HG02943 (cell line): Measurements from ENCODE around the gene STXBP1.
"Not testable (repeated sequence)": the region's sequence is repeated elsewhere in the genome, so short reads cannot be mapped to it uniquely, and the experiment has no call there.

Experiments used
- ATAC-seq: cut with Tn5 transposase; IDR thresholded peaks from one replicate; pipeline ENCODE4 v1.9.1; 2021; ENCODE audit warnings: mild to moderate bottlenecking, low read depth, moderate library complexity; ENCODE audit not compliant: unreplicated experiment

Gene STXBP1

DNA sequence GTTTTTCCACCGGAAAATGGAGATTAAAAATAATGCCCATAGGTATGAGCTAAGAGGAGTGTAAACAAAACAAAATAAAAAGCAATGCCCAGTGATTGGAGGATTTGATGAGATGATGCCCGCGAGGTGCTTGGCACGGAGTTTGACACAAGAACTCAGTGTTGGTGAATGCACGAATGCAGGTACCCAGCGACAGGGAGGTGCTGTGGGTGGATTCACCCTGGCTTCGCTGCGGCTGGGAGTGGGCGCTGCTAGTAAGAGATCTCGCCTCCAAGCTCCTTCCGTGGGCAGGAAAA lies 526 bp upstream of the STXBP1 start:
- peak; percentile 23 for ATAC-seq

GRCh38 chr9:127612939-127613582 lies 984 bp downstream of the STXBP1 start:
- no peak for ATAC-seq

DNA sequence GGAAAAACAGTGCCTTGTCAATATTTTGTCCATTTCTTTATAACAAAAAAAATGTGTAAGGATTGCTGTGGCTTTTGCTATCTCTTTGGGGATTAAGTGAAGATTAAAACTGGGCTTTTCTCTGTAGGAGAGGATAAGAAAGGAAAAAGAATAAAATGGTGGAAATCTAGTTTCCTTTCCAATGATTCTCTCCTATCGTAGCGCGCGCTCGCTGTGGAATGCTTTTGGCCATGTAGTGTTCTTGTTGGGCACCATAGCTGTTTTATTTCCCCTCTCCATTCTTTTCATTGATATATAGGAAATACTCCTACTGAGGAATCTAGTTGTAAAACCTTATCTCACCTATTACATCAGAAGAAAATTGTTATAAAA lies 1.5 kb downstream of the STXBP1 start:
- ATAC-seq, result no peak

DNA sequence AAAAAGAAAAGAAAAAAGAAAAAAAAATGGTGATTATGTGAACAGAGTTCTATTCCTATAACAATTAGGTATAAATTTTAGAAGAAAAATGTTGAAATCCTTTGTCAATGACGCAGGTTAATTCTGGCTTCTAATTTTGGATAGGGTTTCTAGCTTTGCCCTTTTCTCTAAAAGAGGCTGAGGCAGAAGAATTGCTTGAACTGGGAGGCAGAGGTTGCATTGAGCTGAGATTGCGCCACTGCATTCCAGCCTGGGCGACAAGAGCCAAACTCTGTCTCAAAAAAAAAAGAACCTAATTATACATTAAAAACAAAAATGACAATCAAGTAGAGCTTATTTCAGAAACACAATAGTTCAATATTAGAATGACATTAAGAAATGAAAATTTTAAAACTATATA lies 2.9 kb downstream of the STXBP1 start:
- no peak for ATAC-seq

DNA sequence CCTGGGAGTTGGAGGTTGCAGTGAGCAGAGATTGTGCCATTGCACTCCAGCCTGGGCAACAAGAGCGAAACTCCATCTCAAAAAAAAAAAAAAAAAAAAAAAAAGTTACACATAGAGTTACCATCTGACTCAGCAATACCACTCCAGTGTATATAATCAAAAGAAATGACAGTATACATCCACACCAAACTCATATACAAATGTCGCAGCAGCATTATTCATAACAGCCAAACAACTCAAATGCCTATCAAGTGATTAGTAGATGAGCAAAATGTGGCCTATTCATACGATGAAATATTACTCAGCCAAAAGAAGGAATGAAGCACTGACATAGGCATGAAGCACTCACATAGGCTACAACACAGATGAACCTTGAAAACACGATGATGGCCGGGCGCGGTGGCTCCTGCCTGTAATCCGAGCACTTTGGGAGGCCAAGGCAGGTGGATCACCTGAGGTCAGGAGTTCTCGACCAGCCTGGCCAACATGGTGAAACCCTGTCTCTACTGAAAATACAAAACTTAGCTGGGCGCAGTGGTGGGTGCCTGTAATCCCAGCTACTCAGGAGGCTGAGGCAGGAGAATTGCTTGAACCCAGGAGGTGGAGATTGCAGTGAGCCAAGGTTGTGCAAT lies 9.4 kb downstream of the STXBP1 start:
- ATAC-seq, result not testable (repeated sequence)

DNA sequence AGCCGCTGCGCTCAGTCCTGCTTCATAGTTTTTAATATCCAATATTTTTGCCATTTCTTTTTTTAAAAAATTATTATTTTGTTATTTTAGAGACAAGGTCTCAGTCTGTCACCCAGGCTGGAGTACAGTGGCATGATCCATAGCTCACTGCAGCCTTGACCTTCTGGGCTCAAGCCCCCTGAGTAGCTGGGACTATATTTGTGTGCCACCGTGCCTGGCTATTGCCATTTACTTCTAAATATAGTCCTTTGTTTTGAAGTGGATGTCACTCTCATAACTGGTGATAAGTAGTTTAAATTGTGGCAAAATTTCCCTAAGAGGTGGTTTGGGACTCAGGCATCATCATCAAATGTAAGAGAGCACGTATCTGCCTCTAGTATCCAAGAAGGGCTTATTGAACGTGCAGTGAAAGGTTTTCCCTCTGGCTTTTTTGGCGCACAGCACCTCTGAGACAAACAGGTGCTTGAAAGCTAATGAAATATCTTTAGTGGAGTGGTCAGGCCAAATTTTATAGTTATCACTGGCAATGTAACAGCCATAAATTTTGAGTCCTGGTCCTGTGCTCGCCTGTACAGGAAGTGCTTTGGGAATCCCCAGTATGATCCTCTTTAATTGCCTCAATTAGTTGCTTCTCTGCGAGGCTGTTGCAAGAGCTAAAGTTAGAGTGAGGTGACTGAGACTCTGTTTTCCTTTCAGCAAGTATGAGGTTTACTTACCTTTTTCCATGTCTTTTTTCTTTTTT lies 14.8 kb downstream of the STXBP1 start:
- no peak for ATAC-seq

GRCh38 chr9:127627494-127627855 lies 15.4 kb downstream of the STXBP1 start:
- no peak for ATAC-seq

- ATAC-seq, result no peak
These were observed 16.8 kb downstream of the STXBP1 start for GRCh38 chr9:127628758-127629467.

- ATAC-seq, result no peak
These were observed 17.5 kb downstream of the STXBP1 start for GRCh38 chr9:127629468-127630081.

- no peak for ATAC-seq
These were observed 21.3 kb downstream of the STXBP1 start for GRCh38 chr9:127633216-127633862.

DNA sequence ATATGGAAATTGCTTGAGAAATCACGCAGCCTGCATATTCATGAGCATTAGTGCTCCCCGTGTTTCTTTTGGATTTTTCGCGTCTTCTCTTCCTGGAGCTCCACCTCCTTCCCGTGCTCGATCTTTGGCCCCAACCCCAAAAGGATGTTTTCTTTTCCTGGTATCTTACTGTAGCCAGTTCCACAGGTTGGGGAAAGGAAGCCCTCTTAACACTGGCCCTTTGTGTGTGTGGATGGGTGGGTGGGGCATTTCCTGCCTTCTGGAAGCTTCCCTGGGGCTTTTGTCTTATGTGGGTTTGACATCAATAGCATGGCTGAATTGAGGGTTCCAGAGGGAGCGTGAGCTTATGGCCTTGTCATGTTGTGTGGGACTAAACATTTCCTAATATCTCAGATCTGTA lies 21.9 kb downstream of the STXBP1 start:
- ATAC-seq, result no peak

GRCh38 chr9:127634698-127635097 lies 22.6 kb downstream of the STXBP1 start:
- no peak for ATAC-seq

GRCh38 chr9:127635201-127635735 lies 23.2 kb downstream of the STXBP1 start:
- ATAC-seq, result no peak

DNA sequence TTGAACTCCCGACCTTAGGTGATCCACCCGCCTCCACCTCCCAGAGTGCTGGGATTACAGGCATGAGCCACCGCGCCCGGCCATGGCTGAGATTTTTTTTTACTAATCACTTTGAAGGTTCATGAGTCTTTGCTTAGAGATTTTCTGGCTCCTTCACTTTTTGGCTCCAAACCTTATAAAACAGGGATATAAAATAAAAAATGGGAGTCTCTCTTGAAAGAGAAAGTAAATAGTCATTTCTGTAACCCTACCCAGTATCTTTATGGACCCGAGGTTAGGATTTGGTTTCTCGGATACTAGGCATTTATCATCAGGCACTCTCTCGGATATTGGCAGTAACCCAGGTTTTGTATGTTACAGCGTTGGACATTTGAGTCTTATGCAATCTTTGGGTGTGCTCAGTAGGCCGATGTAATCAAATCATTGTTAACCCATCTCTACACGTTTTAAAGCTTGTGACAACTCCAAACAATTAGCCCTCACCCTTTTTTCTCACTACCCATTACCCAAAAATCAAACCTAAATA lies 25.3 kb downstream of the STXBP1 start:
- no peak for ATAC-seq

GRCh38 chr9:127640908-127641545 lies 28.9 kb downstream of the STXBP1 start:
- ATAC-seq, result no peak

GRCh38 chr9:127642082-127642740 lies 30.1 kb downstream of the STXBP1 start:
- no peak for ATAC-seq

GRCh38 chr9:127644146-127644827 lies 32.2 kb downstream of the STXBP1 start:
- ATAC-seq, result no peak

DNA sequence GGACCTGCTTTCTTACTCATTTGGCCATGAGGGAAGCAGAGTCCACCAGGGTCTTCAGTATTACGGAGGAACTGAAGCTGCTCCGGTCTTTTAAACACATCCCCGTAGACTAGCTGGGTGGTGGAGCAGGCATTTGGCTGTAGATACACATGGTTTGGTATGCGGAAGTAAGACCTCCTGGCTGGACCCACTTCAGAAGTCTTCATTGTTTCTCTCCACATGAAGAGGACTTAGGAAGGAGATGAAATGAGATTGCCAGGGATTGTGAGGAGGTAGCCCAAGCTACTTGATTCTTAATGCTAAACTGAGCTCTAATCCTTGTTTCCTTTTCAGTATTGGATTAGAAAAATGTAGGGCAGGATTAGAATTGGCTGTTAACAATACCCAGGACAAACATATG lies 32.9 kb downstream of the STXBP1 start:
- ATAC-seq, result no peak

GRCh38 chr9:127647451-127647850 lies 35.4 kb downstream of the STXBP1 start:
- ATAC-seq, result no peak
